Activated CD8-positive, alpha-beta memory T cell treated with anti-CD3 and anti-CD28 coated beads for 48 hours (primary cell): ENCODE data around the gene ZBTB20.

Source experiments
- DNase-seq, 3 experiments: peaks; one replicate each; pipeline ENCODE4 v3.0.0-alpha.2; 2020; ENCODE audit warnings: low read depth in 2 of 3, low spot score in 2 of 3

ZBTB20 gene

GRCh38 chr3:114639171-114639570 lies 507.9 kb downstream of the ZBTB20 start:
- no peak for DNase-seq

GRCh38 chr3:114635878-114636277 lies 511.2 kb downstream of the ZBTB20 start:
- DNase-seq = no peak

GRCh38 chr3:114634635-114635034 lies 512.5 kb downstream of the ZBTB20 start:
- no peak for DNase-seq

- no peak for DNase-seq
These were observed 514.2 kb downstream of the ZBTB20 start for GRCh38 chr3:114632757-114633424.

- no peak for DNase-seq
These were observed 519.3 kb downstream of the ZBTB20 start for GRCh38 chr3:114627770-114628169.

- DNase-seq = no peak
These were observed 520.3 kb downstream of the ZBTB20 start for GRCh38 chr3:114626751-114627150.

GRCh38 chr3:114624571-114625181 lies 522.4 kb downstream of the ZBTB20 start:
- no peak for DNase-seq

- DNase-seq = no peak
These were observed 523.0 kb downstream of the ZBTB20 start for GRCh38 chr3:114624047-114624445.

- no peak for DNase-seq
These were observed 523.6 kb downstream of the ZBTB20 start for GRCh38 chr3:114623420-114624046.

GRCh38 chr3:114622001-114622400 lies 525.1 kb downstream of the ZBTB20 start:
- DNase-seq = no peak

GRCh38 chr3:114619771-114620170 lies 527.3 kb downstream of the ZBTB20 start:
- no peak for DNase-seq

- no peak for DNase-seq
These were observed 531.5 kb downstream of the ZBTB20 start for GRCh38 chr3:114615523-114616085.

GRCh38 chr3:114609973-114610630 lies 537.0 kb downstream of the ZBTB20 start:
- DNase-seq = no peak

GRCh38 chr3:114608293-114608692 lies 538.8 kb downstream of the ZBTB20 start:
- DNase-seq = no peak

- no peak for DNase-seq
These were observed 540.8 kb downstream of the ZBTB20 start for GRCh38 chr3:114606336-114606735.

- no peak for DNase-seq
These were observed 546.5 kb downstream of the ZBTB20 start for GRCh38 chr3:114600571-114600970.

GRCh38 chr3:114597871-114598270 lies 549.2 kb downstream of the ZBTB20 start:
- no peak for DNase-seq

- DNase-seq = no peak
These were observed 550.1 kb downstream of the ZBTB20 start for GRCh38 chr3:114597012-114597411.

- no peak for DNase-seq
These were observed 550.9 kb downstream of the ZBTB20 start for GRCh38 chr3:114596147-114596546.

- no peak for DNase-seq
These were observed 551.5 kb downstream of the ZBTB20 start for GRCh38 chr3:114595522-114596028.

- DNase-seq = no peak
These were observed 556.6 kb downstream of the ZBTB20 start for GRCh38 chr3:114590309-114591047.
